ENCODE results near the gene LEMD2.

LEMD2 gene

GRCh38 chr6:33791620-33792019, 2.7 kb upstream of the LEMD2 start:
- no peak for DNase-seq

- DNase-seq = no peak
Measured at GRCh38 chr6:33790910-33791309, 2.0 kb upstream of the LEMD2 start.

- DNase-seq = no peak
Measured at GRCh38 chr6:33790379-33790778, 1.4 kb upstream of the LEMD2 start.

GRCh38 chr6:33789550-33789895, 593 bp upstream of the LEMD2 start:
- DNase-seq = no peak

- no peak for DNase-seq
Measured at GRCh38 chr6:33787954-33788693, 806 bp downstream of the LEMD2 start.

- DNase-seq = no peak
Measured at GRCh38 chr6:33787346-33787953, 1.5 kb downstream of the LEMD2 start.

GRCh38 chr6:33786736-33787135, 2.2 kb downstream of the LEMD2 start:
- no peak for DNase-seq

- no peak for DNase-seq
Measured at GRCh38 chr6:33785778-33786177, 3.2 kb downstream of the LEMD2 start.

- DNase-seq = no peak
Measured at GRCh38 chr6:33784787-33785186, 4.1 kb downstream of the LEMD2 start.

- DNase-seq = no peak
Measured at GRCh38 chr6:33783781-33784520, 5.0 kb downstream of the LEMD2 start.

- DNase-seq = no peak
Measured at GRCh38 chr6:33782561-33782960, 6.4 kb downstream of the LEMD2 start.

- DNase-seq = no peak
Measured at GRCh38 chr6:33781131-33781975, 7.6 kb downstream of the LEMD2 start.

GRCh38 chr6:33779895-33780294, 9.0 kb downstream of the LEMD2 start:
- no peak for DNase-seq

- no peak for DNase-seq
Measured at GRCh38 chr6:33779290-33779689, 9.6 kb downstream of the LEMD2 start.

GRCh38 chr6:33778444-33779121, 10.3 kb downstream of the LEMD2 start:
- no peak for DNase-seq

GRCh38 chr6:33777398-33778388, 11.2 kb downstream of the LEMD2 start:
- DNase-seq = no peak

GRCh38 chr6:33776764-33777163, 12.2 kb downstream of the LEMD2 start:
- no peak for DNase-seq

GRCh38 chr6:33776186-33776585, 12.7 kb downstream of the LEMD2 start:
- no peak for DNase-seq

- no peak for DNase-seq
Measured at GRCh38 chr6:33774774-33775173, 14.2 kb downstream of the LEMD2 start.

- DNase-seq = no peak
Measured at GRCh38 chr6:33772902-33773472, 15.9 kb downstream of the LEMD2 start.
